ENCODE results near the gene YAE1.

DNA sequence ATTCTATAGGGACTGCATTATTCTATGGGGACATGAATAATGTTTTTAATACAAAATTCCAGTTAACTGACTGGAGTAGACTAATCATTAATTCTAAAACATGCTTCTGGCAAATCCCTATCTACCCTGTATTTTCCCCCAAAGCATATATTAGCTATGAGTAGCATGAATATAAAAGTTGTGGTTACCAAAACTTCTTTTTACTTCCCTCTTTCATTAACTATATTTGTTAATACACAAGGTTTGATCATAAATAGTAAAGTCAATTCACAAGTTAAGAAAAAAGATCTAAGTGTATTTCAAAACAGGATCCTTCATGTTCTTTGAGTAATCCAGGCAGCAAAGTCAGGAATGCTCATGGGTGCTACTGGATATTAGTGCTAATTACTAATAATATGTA lies 54.3 kb downstream of the YAE1 start:
- no peak for TF ChIP-seq EZH2 (IDR thresholded peaks at IDR 0.05; ENCODE audit: borderline replicate concordance, low read depth, low read length, severe bottlenecking)
- TF ChIP-seq, protein P1, sequence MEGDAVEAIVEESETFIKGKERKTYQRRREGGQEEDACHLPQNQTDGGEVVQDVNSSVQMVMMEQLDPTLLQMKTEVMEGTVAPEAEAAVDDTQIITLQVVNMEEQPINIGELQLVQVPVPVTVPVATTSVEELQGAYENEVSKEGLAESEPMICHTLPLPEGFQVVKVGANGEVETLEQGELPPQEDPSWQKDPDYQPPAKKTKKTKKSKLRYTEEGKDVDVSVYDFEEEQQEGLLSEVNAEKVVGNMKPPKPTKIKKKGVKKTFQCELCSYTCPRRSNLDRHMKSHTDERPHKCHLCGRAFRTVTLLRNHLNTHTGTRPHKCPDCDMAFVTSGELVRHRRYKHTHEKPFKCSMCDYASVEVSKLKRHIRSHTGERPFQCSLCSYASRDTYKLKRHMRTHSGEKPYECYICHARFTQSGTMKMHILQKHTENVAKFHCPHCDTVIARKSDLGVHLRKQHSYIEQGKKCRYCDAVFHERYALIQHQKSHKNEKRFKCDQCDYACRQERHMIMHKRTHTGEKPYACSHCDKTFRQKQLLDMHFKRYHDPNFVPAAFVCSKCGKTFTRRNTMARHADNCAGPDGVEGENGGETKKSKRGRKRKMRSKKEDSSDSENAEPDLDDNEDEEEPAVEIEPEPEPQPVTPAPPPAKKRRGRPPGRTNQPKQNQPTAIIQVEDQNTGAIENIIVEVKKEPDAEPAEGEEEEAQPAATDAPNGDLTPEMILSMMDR (IDR thresholded peaks at IDR 0.05; ENCODE audit: borderline replicate concordance, extremely low read depth, low read length, poor library complexity, severe bottlenecking), result no peak

All from DND-41 (cell line).